ENCODE measurements around the gene NAV2. TPM values are rescaled to one million over a fixed set of nuclear protein-coding genes. Genes with fewer than 3 reads are reported as not detected.

NAV2 gene
- total RNA-seq, 2 donors from 2014 or later = 26.4 to 35.5 TPM

GRCh38 chr11:19736831-19737230, 24.2 kb downstream of the NAV2 start:
- intact Hi-C loops (cut with DNase I) = no loop called here
- 89 to 93% methylated on average over 3 of the region's 3 CpGs for WGBS, 2 donors
- no peak for DNase-seq
- H3K9me3 ChIP-seq = no peaks in the 10 kb centered on the region
- no peaks in the 10 kb centered on the region for H3K36me3 ChIP-seq (replicated peaks in 1 of 2; ENCODE audit: insufficient read depth in 1 of 2, low read depth in 2 of 2)
- H3K4me1 ChIP-seq = peaks cover 4% of the 10 kb centered on the region
- no peak for TF ChIP-seq POLR2A (IDR thresholded peaks at IDR 0.05)
- no peak for TF ChIP-seq CTCF (IDR thresholded peaks at IDR 0.05)
- no peaks in the 10 kb centered on the region for H3K27me3 ChIP-seq
- no peak overlapping the region for H3K27ac ChIP-seq
- no peak overlapping the region for H3K4me3 ChIP-seq
- ATAC-seq = no peak

GRCh38 chr11:19737575-19737974, 24.9 kb downstream of the NAV2 start:
- DNase-seq = no peak
- Histone ChIP-seq H3K36me3 (replicated peaks in 1 of 2; ENCODE audit: insufficient read depth in 1 of 2, low read depth in 2 of 2) (no peaks in the 10 kb centered on the region), H3K4me1 (peaks cover 4% of the 10 kb centered on the region), H3K9me3 (no peaks in the 10 kb centered on the region), H3K27ac (no peak overlapping the region), H3K27me3 (no peaks in the 10 kb centered on the region), H3K4me3 (no peak overlapping the region)
- WGBS, 2 donors = 81 to 92% methylated on average over 4 of the region's 4 CpGs
- intact Hi-C loops (cut with DNase I) = no loop called here
- no peak for ATAC-seq
- TF ChIP-seq POLR2A (IDR thresholded peaks at IDR 0.05) (no peak), CTCF (IDR thresholded peaks at IDR 0.05) (no peak)

- WGBS, 2 donors = 57 to 59% methylated on average over 3 of the region's 3 CpGs
- Histone ChIP-seq H3K27ac (no peak overlapping the region), H3K36me3 (replicated peaks in 1 of 2; ENCODE audit: insufficient read depth in 1 of 2, low read depth in 2 of 2) (no peaks in the 10 kb centered on the region), H3K27me3 (no peaks in the 10 kb centered on the region), H3K4me1 (peaks cover 4% of the 10 kb centered on the region), H3K9me3 (no peaks in the 10 kb centered on the region), H3K4me3 (no peak overlapping the region)
- intact Hi-C loops (cut with DNase I) = no loop called here
- DNase-seq (no peak), ATAC-seq (no peak)
- no peak for TF ChIP-seq POLR2A (IDR thresholded peaks at IDR 0.05)
- no peak for TF ChIP-seq CTCF (IDR thresholded peaks at IDR 0.05)
Observed at GRCh38 chr11:19738124-19738523, 25.5 kb downstream of the NAV2 start.

- Histone ChIP-seq H3K27me3 (no peaks in the 10 kb centered on the region), H3K27ac (no peak overlapping the region), H3K4me1 (peaks cover 4% of the 10 kb centered on the region), H3K36me3 (replicated peaks in 1 of 2; ENCODE audit: insufficient read depth in 1 of 2, low read depth in 2 of 2) (no peaks in the 10 kb centered on the region), H3K4me3 (no peak overlapping the region), H3K9me3 (no peaks in the 10 kb centered on the region)
- WGBS, 2 donors = 88 to 90% methylated on average over 4 of the region's 4 CpGs
- ATAC-seq (no peak), DNase-seq (no peak)
- TF ChIP-seq POLR2A (IDR thresholded peaks at IDR 0.05) (no peak), CTCF (IDR thresholded peaks at IDR 0.05) (peak in 2 of 7 experiments; percentile 7 to 11)
- intact Hi-C loops (cut with DNase I) = no loop called here
Observed at GRCh38 chr11:19739872-19740271, 27.2 kb downstream of the NAV2 start.

GRCh38 chr11:19740586-19740985, 27.9 kb downstream of the NAV2 start:
- TF ChIP-seq POLR2A (IDR thresholded peaks at IDR 0.05) (no peak), CTCF (IDR thresholded peaks at IDR 0.05) (no peak)
- Histone ChIP-seq H3K9me3 (no peaks in the 10 kb centered on the region), H3K27ac (no peak overlapping the region), H3K27me3 (no peaks in the 10 kb centered on the region), H3K4me3 (no peak overlapping the region), H3K36me3 (replicated peaks in 1 of 2; ENCODE audit: insufficient read depth in 1 of 2, low read depth in 2 of 2) (no peaks in the 10 kb centered on the region), H3K4me1 (peaks cover 4% of the 10 kb centered on the region)
- WGBS, 2 donors = 10 to 21% methylated on average over 1 of the region's 1 CpG
- intact Hi-C loops (cut with DNase I) = no loop called here
- ATAC-seq (no peak), DNase-seq (no peak)

Measured in body of pancreas (tissue), 4 donors.